HL-60 (cell line): Measurements from ENCODE around the gene GC.
"Not testable (repeated sequence)": the region's sequence is repeated elsewhere in the genome, so short reads cannot be mapped to it uniquely, and the experiment has no call there.

ENCODE experiments used
- DNase-seq, 2 experiments: peaks; one replicate each; pipeline ENCODE4 v3.0.0-alpha.2; 2010 to 2020; ENCODE audit warnings: low read depth in 1 of 2, low spot score in 1 of 2
- H3K27ac ChIP-seq: fragments of 250-450 bp; sonication (Bioruptor Pico); replicated peaks from 2 replicates; pipeline ENCODE4 v1.5.1; 2020; ENCODE audit warnings: mild to moderate bottlenecking, moderate library complexity
- H3K27me3 ChIP-seq: fragments of 250-450 bp; sonication (Bioruptor Pico); 2 replicates; pipeline ENCODE4 v1.5.1; 2021; ENCODE audit warnings: mild to moderate bottlenecking, moderate library complexity; ENCODE audit not compliant: insufficient read depth, poor library complexity, severe bottlenecking
- H3K4me3 ChIP-seq: replicated peaks from 2 replicates; pipeline ENCODE4 v1.5.1; 2011; ENCODE audit warnings: mild to moderate bottlenecking, control low read depth, low read length; ENCODE audit not compliant: insufficient read depth
- CTCF ChIP-seq: IDR thresholded peaks from one replicate; pipeline ENCODE4 v1.5.1; 2011; ENCODE audit warnings: low read length, control low read depth, inconsistent platforms; ENCODE audit not compliant: insufficient read depth
- GABPA ChIP-seq: IDR thresholded peaks from 2 replicates; pipeline ENCODE4 v1.6.1; 2012; ENCODE audit warnings: low read depth
- POLR2AphosphoS5 ChIP-seq: IDR thresholded peaks from 2 replicates; pipeline ENCODE4 v1.6.1; 2012; ENCODE audit warnings: low read depth
- REST ChIP-seq: IDR thresholded peaks from 2 replicates; pipeline ENCODE4 v1.6.1; 2012; ENCODE audit warnings: low read depth; ENCODE audit not compliant: insufficient replicate concordance
- SPI1 ChIP-seq: IDR thresholded peaks from 2 replicates; pipeline ENCODE4 v1.6.1; 2012; ENCODE audit warnings: low read depth, mild to moderate bottlenecking, borderline replicate concordance

GC gene

GRCh38 chr4:71752383-71753042 is 31.4 kb downstream of the GC start:
- Histone ChIP-seq H3K27me3 (no peaks in the 10 kb centered on the region), H3K4me3 (no peak overlapping the region), H3K27ac (no peak overlapping the region)
- no peak for TF ChIP-seq GABPA
- no peak for TF ChIP-seq REST
- TF ChIP-seq SPI1: no peak
- no peak for TF ChIP-seq CTCF
- no peak for TF ChIP-seq POLR2AphosphoS5
- no peak for DNase-seq

GRCh38 chr4:71749008-71749594 is 34.8 kb downstream of the GC start:
- TF ChIP-seq GABPA (no peak), REST (no peak)
- H3K27me3 ChIP-seq: no peaks in the 10 kb centered on the region
- H3K27ac ChIP-seq: no peak overlapping the region
- H3K4me3 ChIP-seq: no peak overlapping the region
- no peak for DNase-seq

- no peaks in the 10 kb centered on the region for H3K27me3 ChIP-seq
- no peak overlapping the region for H3K27ac ChIP-seq
- no peak for TF ChIP-seq POLR2AphosphoS5
- TF ChIP-seq GABPA: no peak
- no peak for TF ChIP-seq REST
- no peak for TF ChIP-seq CTCF
- TF ChIP-seq SPI1: no peak
- H3K4me3 ChIP-seq: no peak overlapping the region
- no peak for DNase-seq
Measured at GRCh38 chr4:71746379-71746778, 37.5 kb downstream of the GC start.

- not testable (repeated sequence) for H3K27ac ChIP-seq, DNase-seq, H3K4me3 ChIP-seq, H3K27me3 ChIP-seq
Measured at GRCh38 chr4:71738782-71739181, 45.1 kb downstream of the GC start.
